Ovary (tissue), 10 donors: Measurements from ENCODE around the gene ACTL6B. TPM values are rescaled to one million over a fixed set of nuclear protein-coding genes. Genes with fewer than 3 reads are reported as not detected.
"Not testable (repeated sequence)": the region's sequence is repeated elsewhere in the genome, so short reads cannot be mapped to it uniquely, and the experiment has no call there.

Experiments used
- DNase-seq, 5 donors: peaks; one replicate each; pipeline ENCODE4 v3.0.0-alpha.2; 2019 to 2020
- H3K27ac ChIP-seq, 2 donors: fragments of 200-600 bp; one replicate each; pipeline versions ENCODE4 v1.5.1 to v1.8.0; 2019 to 2022
- H3K27me3 ChIP-seq: fragments of 200-600 bp; one replicate; pipeline ENCODE4 v1.8.0; 2022
- H3K36me3 ChIP-seq: fragments of 200-600 bp; sonication (generic); one replicate; pipeline ENCODE4 v1.5.1; 2019
- H3K4me1 ChIP-seq: one replicate; pipeline ENCODE4 v1.8.1; 2013; ENCODE audit warnings: mild to moderate bottlenecking, moderate library complexity; ENCODE audit not compliant: insufficient read depth
- H3K4me3 ChIP-seq: fragments of 200-600 bp; sonication (generic); one replicate; pipeline ENCODE4 v1.5.1; 2017
- H3K9me3 ChIP-seq, 2 donors: fragments of 200-600 bp in 1 of 2; sonication (generic) in 1 of 2; one replicate each; pipeline versions ENCODE4 v1.5.1 to v1.8.1; 2013 to 2019; ENCODE audit warnings: mild to moderate bottlenecking in 1 of 2, moderate library complexity in 1 of 2
- EP300 ChIP-seq: sonication (generic); formaldehyde crosslinking; IDR thresholded peaks from one replicate; pipeline ENCODE4 v1.6.1; 2017; ENCODE audit warnings: antibody characterized with exemption
- POLR2A ChIP-seq: fragments of 450-650 bp; IDR thresholded peaks from one replicate; pipeline ENCODE4 v1.6.1; 2017; ENCODE audit warnings: antibody characterized with exemption, mild to moderate bottlenecking, moderate library complexity
- WGBS, 3 donors: extraction: QIAGEN DNeasy Blood & Tissue Kit in 1 of 3; methylation state at CpG; one replicate each; pipeline versions ENCODE4 v1.1.5 to v1.1.7; 2013 to 2017; 5-methylcytosine and 5-hydroxymethylcytosine counted together
- intact Hi-C, 4 donors: fragments of 100-400 bp; cut with DNase I; formaldehyde crosslinking; loops; one replicate each; pipeline versions ENCODE4 v1.11.0 to v1.15.1; 2022 to 2023
- long read RNA-seq, 3 donors: library from polyadenylated mRNA in 2 of 3; unstranded in 2 of 3; transcript quantifications; one replicate each; pipeline ENCODE4 v2.0.0 and lab custom pipeline, GENCODE V29; 2021 to 2026
- polyA plus RNA-seq, 2 donors: library from polyadenylated mRNA; stranded (reverse); fragments of 200-250 nt in 1 of 2; fragments of 350-450 nt in 1 of 2; fragmentation: Illumina TruSeq in 1 of 2; extraction: RNeasy Lipid Tissue Mini Kit (QIAGEN cat#74804) in 1 of 2; gene quantifications; one replicate each; pipeline ENCODE4 v1.2.3, GENCODE V29; 2013 to 2014
- total RNA-seq, 7 donors: library from RNA; depleted of rRNA in 2 of 7; stranded (reverse); fragments of >200 nt in 2 of 7; fragmentation: NEBNext Ultra II Directional in 3 of 7; extraction: Animal tissue kit (Norgen Biotek cat#: 25700) in 3 of 7; gene quantifications; one replicate each; pipeline versions ENCODE4 v1.1.0 to v1.2.4, GENCODE V29; 2016 to 2023
- TF ChIP-seq, protein P1 (sequence below), 3 donors: fragments of 450-650 bp in 2 of 3; fragments of 200-600 bp in 1 of 3; IDR thresholded peaks; one replicate each; pipeline versions ENCODE4 v1.5.1 to v1.8.0; 2016 to 2022; ENCODE audit warnings: antibody characterized with exemption in 3 of 3, mild to moderate bottlenecking in 1 of 3
- donor health status: DM: no; HTN: no; CAD: no; lungs with moderate emphysema.
- donor health status: DM: no; HTN: no; CAD: no.
- donor health status: Bipolar disorder and iron deficiency.
- donor health status: DM: yes; HTN: yes; CAD: no.
- donor health status: DM: no; HTN: no; CAD: no.
- donor health status: DM: yes; HTN: yes; CAD: no.

The ACTL6B gene
- not detected for total RNA-seq
- not detected for polyA plus RNA-seq
- long read RNA-seq, donor 1, result 0 reads
- long read RNA-seq, donor 2, result 0 reads
- long read RNA-seq, donor 3, result 0 reads

DNA sequence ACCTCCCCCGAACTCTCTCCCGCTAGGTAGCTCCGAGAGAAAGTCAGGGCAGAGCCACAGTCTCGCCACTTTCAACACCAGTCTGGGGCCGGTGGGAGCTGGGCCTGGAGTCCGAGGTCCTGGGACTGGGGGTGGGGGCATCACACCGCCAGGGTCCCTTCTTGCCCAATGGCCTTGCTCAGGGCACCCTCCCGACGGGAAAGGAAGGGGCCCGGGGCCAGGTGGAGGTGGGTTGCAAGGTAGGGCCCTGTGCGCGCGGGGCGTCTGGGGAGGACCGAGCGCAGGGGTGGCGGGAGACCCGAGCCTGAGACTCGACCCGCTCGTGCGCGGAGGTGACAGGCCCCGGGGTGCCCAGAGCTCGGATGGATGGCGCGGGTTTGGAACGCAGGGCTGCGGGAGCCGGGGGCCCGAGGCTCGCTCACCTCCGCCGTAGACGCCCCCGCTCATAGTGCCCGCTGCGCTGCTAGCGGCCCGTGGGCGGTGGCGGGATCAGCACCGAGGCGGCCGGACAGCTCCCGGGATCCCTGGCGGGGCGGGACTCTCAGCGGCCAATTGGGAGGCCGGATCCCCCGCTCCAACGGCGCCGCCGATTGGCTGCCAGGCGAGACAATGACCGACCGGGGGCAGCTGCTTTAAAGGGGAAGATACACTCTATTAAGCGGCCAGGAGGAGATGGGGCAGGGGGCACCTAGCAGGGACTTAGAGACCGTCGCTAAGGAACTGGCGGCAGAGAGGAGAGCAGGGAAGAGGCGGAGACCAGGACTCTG is at the start of gene ACTL6B:
Gene ACTL6B (minus strand): TSS at position 541 of the 767 bp plus-strand sequence. CDS start 94 bp downstream, at position 447.
- DNase-seq, result peak; percentile 29 to 77 (median 52)
- TF ChIP-seq, protein P1, sequence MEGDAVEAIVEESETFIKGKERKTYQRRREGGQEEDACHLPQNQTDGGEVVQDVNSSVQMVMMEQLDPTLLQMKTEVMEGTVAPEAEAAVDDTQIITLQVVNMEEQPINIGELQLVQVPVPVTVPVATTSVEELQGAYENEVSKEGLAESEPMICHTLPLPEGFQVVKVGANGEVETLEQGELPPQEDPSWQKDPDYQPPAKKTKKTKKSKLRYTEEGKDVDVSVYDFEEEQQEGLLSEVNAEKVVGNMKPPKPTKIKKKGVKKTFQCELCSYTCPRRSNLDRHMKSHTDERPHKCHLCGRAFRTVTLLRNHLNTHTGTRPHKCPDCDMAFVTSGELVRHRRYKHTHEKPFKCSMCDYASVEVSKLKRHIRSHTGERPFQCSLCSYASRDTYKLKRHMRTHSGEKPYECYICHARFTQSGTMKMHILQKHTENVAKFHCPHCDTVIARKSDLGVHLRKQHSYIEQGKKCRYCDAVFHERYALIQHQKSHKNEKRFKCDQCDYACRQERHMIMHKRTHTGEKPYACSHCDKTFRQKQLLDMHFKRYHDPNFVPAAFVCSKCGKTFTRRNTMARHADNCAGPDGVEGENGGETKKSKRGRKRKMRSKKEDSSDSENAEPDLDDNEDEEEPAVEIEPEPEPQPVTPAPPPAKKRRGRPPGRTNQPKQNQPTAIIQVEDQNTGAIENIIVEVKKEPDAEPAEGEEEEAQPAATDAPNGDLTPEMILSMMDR (IDR thresholded peaks at IDR 0.05), result no peak
- TF ChIP-seq POLR2A (no peak), EP300 (no peak)
- 5 to 6% (median 6%) methylated on average over 60 to 63 of the region's 63 CpGs for WGBS, 3 donors
- no peak within 1 kb of the TSS for H3K27ac ChIP-seq
- H3K27me3 ChIP-seq, result no peaks in the 10 kb centered on the region
- no peaks in the 10 kb centered on the region for H3K9me3 ChIP-seq
- no peaks in the 10 kb centered on the region for H3K36me3 ChIP-seq
- H3K4me1 ChIP-seq, result no peaks in the 10 kb centered on the region
- no peak within 1 kb of the TSS for H3K4me3 ChIP-seq
- intact Hi-C loops, result loop anchor here in 1 of 4 donors (10.0 kb wide), 1 partner anchor 49 kb away; the partner anchor contains the start of gene POP7

DNA sequence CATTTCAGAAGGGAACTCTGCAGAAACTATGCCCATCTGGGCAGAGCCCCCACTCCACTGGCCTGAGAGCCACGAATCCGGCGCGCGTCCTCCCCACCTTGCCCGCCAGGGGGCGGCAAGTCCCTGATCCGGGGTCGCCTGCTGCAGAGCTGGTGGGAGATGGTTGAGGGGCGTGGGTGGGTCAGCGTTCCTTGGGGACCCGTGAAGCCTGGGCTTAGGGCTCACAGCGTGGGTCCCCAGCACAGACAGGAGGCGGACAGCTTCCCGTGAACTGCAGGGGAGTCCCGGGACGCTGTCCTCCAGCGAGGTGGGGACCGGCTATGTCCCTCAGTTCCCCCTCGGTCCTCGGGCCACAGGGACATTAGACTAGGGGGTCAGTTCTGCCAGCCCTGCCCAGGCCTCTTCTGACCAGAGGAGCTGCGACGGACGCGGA is 49.1 kb upstream of the ACTL6B start:
- Histone ChIP-seq H3K27ac (peak overlapping the region; percentile 83 to 91), H3K9me3 (no peaks in the 10 kb centered on the region), H3K4me3 (peak overlapping the region; percentile 85), H3K36me3 (no peaks in the 10 kb centered on the region), H3K4me1 (peaks cover 7% of the 10 kb centered on the region), H3K27me3 (no peaks in the 10 kb centered on the region)
- intact Hi-C loops, result loop anchor here (2.0 to 10.0 kb wide), 5 partner anchors 51 to 159 kb away; partner anchors contain the start of genes SLC12A9 (in 3 of the 4), ACTL6B (in 1 of the 4) and TRIP6 (in 1 of the 4)
- 0% methylated on average over 25 of the region's 25 CpGs for WGBS, 3 donors
- peak; percentile 76 to 90 (median 86) for DNase-seq
- TF ChIP-seq, protein P1 (IDR thresholded peaks at IDR 0.05), result peak; percentile 69 to 93 (median 92)
- TF ChIP-seq POLR2A, result no peak

DNA sequence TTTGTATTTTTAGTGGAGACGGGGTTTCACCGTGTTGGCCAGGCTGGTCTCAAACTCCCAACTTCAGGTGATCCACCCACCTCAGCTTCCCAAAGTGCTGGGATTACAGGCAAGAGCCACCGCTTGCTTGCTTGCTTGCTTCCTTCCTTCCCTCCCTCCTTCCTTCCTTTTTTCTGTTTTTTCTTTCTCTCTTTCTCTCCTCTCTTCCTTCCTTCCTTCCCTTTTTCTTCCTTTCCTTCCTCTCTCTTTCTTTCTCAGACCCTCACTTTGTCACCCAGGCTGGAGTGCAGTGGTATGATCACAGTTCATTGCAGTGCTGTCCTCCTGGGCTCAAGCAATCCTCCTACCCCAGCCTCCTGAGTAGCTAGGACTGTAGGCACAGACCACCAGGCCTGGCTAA is 44.8 kb upstream of the ACTL6B start:
- H3K36me3 ChIP-seq, H3K4me1 ChIP-seq, DNase-seq, H3K27me3 ChIP-seq, H3K4me3 ChIP-seq, H3K27ac ChIP-seq, H3K9me3 ChIP-seq: not testable (repeated sequence)
- 62 to 89% (median 89%) methylated on average over 3 of the region's 3 CpGs for WGBS, 3 donors
- intact Hi-C loops, result loop anchor here in 2 of 4 donors (10.0 kb wide), 2 partner anchors 46 to 164 kb away; partner anchors contain the start of genes ACTL6B (in 1 of the 2) and TRIP6 (in 1 of the 2)

DNA sequence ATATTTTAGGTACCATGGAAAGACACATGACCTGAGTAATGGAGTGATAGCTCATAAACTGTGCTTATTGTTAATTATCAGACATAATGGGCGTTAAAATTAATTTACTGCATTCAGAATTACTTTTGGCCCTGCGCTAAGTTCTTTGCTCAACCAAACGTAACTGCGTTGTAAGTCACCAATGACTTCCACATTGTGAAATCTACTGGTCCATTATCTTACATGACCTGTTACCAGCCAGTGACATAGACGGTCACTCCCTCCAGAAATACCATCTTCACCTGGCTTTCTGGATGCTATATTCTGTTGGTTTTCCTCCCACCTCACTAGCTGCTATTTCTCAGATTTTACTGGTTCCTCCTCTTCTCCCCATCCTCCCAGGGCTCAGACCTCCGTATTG is 42.8 kb upstream of the ACTL6B start:
- DNase-seq, result no peak
- Histone ChIP-seq H3K4me3 (no peak overlapping the region), H3K27me3 (no peaks in the 10 kb centered on the region), H3K4me1 (no peaks in the 10 kb centered on the region), H3K27ac (no peak overlapping the region), H3K9me3 (no peaks in the 10 kb centered on the region), H3K36me3 (no peaks in the 10 kb centered on the region)
- no peak for TF ChIP-seq POLR2A
- TF ChIP-seq, protein P1 (IDR thresholded peaks at IDR 0.05), result no peak
- no peak for TF ChIP-seq EP300
- intact Hi-C loops, result loop anchor here in 1 of 4 donors (10.0 kb wide), 1 partner anchor 234 kb away; the partner anchor contains the start of gene SPACDR
- 61 to 67% (median 62%) methylated on average over 6 of the region's 6 CpGs for WGBS, 3 donors
